Hepatocyte (in vitro differentiated cells): ENCODE data around the gene FNDC11. TPM values are rescaled to one million over a fixed set of nuclear protein-coding genes. Genes with fewer than 3 reads are reported as not detected.

Source experiments
- DNase-seq: peaks from one replicate; pipeline ENCODE4 v3.0.0-alpha.2; 2016; ENCODE audit warnings: low spot score
- H2AFZ ChIP-seq: fragments of 200-600 bp; sonication (generic); 2 replicates; pipeline ENCODE4 v1.6.0; 2016; ENCODE audit warnings: antibody characterized with exemption, mild to moderate bottlenecking
- H3K27ac ChIP-seq: fragments of 200-600 bp; sonication (generic); 2 replicates; pipeline ENCODE4 v1.5.1; 2016; ENCODE audit warnings: mild to moderate bottlenecking
- H3K27me3 ChIP-seq: fragments of 200-600 bp; sonication (generic); 2 replicates; pipeline ENCODE4 v1.6.1; 2016
- H3K36me3 ChIP-seq: fragments of 200-600 bp; sonication (generic); replicated peaks from 2 replicates; pipeline ENCODE4 v1.5.1; 2016; ENCODE audit warnings: low read depth; ENCODE audit not compliant: insufficient read depth
- H3K4me1 ChIP-seq: fragments of 200-600 bp; sonication (generic); 2 replicates; pipeline ENCODE4 v1.5.1; 2016; ENCODE audit warnings: mild to moderate bottlenecking, moderate library complexity; ENCODE audit not compliant: insufficient read depth
- H3K4me2 ChIP-seq: fragments of 200-600 bp; sonication (generic); 2 replicates; pipeline ENCODE4 v1.6.0; 2016
- H3K4me3 ChIP-seq: fragments of 200-600 bp; sonication (generic); 2 replicates; pipeline ENCODE4 v1.5.1; 2016; ENCODE audit warnings: mild to moderate bottlenecking
- H3K79me2 ChIP-seq: fragments of 200-600 bp; sonication (generic); 2 replicates; pipeline ENCODE4 v1.6.0; 2017; ENCODE audit warnings: mild to moderate bottlenecking
- H3K9me2 ChIP-seq: fragments of 200-600 bp; sonication (generic); replicated peaks from 2 replicates; pipeline ENCODE4 v1.6.0; 2017; ENCODE audit warnings: mild to moderate bottlenecking; ENCODE audit not compliant: insufficient read depth
- H3K9me3 ChIP-seq: fragments of 200-600 bp; sonication (generic); 2 replicates; pipeline ENCODE4 v1.5.1; 2016; ENCODE audit warnings: low read depth, mild to moderate bottlenecking
- H4K20me1 ChIP-seq: fragments of 200-600 bp; sonication (generic); 2 replicates; pipeline ENCODE4 v1.6.0; 2016; ENCODE audit warnings: mild to moderate bottlenecking; ENCODE audit not compliant: insufficient read depth, poor library complexity, severe bottlenecking
- EZH2 ChIP-seq: fragments of 200-600 bp; sonication (generic); IDR thresholded peaks from 2 replicates; pipeline ENCODE4 v1.6.1; 2016; ENCODE audit warnings: antibody characterized with exemption, mild to moderate bottlenecking, borderline replicate concordance
- EZH2phosphoT487 ChIP-seq: fragments of 200-600 bp; sonication (generic); IDR thresholded peaks from one replicate; pipeline ENCODE4 v1.6.1; 2018; ENCODE audit warnings: antibody characterized with exemption, mild to moderate bottlenecking, low read depth, moderate library complexity; ENCODE audit not compliant: unreplicated experiment, severe bottlenecking
- WGBS: methylation state at CpG from one replicate; pipeline ENCODE4 v1.1.6; 2016; ENCODE audit warnings: low lambda C conversion rate; ENCODE audit errors: missing lambda C conversion rate; 5-methylcytosine and 5-hydroxymethylcytosine counted together
- polyA plus RNA-seq: library from polyadenylated mRNA; unstranded; fragments of >200 nt; fragmentation: Nextera tagmentation; extraction: Ambion mirVana; gene quantifications from 2 replicates; pipeline ENCODE4 v1.2.1, GENCODE V29; 2016
- total RNA-seq: library from RNA; depleted of rRNA; stranded (reverse); fragments of >200 nt; gene quantifications from 2 replicates; pipeline ENCODE4 v1.2.3, GENCODE V29; 2014
- TF ChIP-seq, protein P1 (sequence below): fragments of 200-600 bp; sonication (generic); IDR thresholded peaks from 2 replicates; pipeline ENCODE4 v1.5.1; 2016; ENCODE audit warnings: antibody characterized with exemption, mild to moderate bottlenecking; ENCODE audit not compliant: poor library complexity

FNDC11 gene
- total and polyA plus RNA-seq, 2 experiments from 2014 or later = 0.57 to 0.79 TPM

DNA sequence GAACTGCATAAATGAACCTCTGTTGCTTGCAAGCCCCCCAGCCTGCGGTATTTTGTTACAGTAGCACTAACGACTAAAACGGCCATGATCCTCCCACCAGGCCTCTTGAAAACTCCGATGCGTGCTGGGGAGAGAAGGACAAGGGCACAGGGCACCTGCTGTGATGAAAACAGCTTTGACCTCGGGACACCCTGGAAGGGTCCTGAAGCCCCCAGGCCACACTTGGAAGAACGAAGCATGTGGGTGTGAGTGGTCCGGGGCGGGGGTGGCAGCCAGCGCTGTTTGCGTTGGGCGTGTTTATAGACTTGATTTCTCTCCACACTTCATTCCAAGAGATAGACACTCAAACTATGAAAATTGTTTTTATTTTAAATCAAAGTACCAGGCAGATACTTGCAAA, 33.3 kb downstream of the FNDC11 start:
- Histone ChIP-seq H3K4me3 (no peak overlapping the region), H3K27me3 (no peaks in the 10 kb centered on the region), H3K4me1 (no peaks in the 10 kb centered on the region), H3K9me2 (no peaks in the 10 kb centered on the region), H4K20me1 (no peaks in the 10 kb centered on the region), H3K79me2 (no peaks in the 10 kb centered on the region), H3K9me3 (no peaks in the 10 kb centered on the region), H2AFZ (no peak overlapping the region), H3K27ac (no peak overlapping the region), H3K36me3 (no peaks in the 10 kb centered on the region), H3K4me2 (no peak overlapping the region)
- no peak for TF ChIP-seq EZH2
- TF ChIP-seq, protein P1, sequence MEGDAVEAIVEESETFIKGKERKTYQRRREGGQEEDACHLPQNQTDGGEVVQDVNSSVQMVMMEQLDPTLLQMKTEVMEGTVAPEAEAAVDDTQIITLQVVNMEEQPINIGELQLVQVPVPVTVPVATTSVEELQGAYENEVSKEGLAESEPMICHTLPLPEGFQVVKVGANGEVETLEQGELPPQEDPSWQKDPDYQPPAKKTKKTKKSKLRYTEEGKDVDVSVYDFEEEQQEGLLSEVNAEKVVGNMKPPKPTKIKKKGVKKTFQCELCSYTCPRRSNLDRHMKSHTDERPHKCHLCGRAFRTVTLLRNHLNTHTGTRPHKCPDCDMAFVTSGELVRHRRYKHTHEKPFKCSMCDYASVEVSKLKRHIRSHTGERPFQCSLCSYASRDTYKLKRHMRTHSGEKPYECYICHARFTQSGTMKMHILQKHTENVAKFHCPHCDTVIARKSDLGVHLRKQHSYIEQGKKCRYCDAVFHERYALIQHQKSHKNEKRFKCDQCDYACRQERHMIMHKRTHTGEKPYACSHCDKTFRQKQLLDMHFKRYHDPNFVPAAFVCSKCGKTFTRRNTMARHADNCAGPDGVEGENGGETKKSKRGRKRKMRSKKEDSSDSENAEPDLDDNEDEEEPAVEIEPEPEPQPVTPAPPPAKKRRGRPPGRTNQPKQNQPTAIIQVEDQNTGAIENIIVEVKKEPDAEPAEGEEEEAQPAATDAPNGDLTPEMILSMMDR = no peak
- no peak for TF ChIP-seq EZH2phosphoT487
- WGBS = 91% methylated on average over 12 of the region's 12 CpGs
- DNase-seq = no peak

DNA sequence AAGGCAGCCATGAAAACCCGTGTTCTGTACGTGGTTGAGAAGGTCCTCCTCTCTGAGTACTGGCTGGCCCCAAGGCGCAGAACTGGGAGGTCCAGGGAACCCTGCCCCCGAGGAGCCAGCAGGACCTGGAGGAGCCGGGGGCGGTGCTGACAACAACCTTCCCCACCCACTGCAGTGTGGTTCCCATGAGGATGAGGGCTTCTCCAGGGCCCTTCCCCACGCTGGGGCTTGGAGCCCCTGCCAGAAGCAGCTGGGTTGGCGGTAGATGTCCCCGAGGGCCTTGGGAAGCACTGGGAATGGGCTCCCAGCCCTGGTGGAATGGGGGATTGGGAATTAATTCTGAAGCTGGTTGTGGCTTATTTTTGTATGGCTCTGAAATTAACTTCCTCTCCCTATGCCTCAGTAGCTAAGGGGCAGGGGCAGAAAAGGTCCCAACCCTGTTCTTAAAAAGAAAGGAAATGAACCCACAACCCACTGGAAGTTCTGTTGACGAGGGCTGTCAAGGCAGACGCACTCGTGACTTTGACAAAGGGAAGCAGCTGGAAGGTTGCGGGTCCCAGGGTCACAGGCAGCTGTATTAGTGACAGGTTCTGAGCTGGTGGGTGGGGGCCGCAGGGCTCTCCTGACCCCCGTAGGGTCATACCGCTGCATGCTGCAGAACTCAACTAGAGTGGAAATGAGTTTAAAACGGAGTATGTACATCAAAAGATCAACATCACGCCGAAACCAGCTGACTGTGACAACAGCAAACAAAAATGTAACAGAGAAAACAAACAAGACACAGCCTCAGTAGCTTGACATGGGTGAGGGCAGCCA, 34.0 kb downstream of the FNDC11 start:
- Histone ChIP-seq H2AFZ (no peak overlapping the region), H3K27me3 (no peaks in the 10 kb centered on the region), H3K9me2 (no peaks in the 10 kb centered on the region), H3K27ac (no peak overlapping the region), H3K4me3 (no peak overlapping the region), H3K4me1 (no peaks in the 10 kb centered on the region), H3K36me3 (no peaks in the 10 kb centered on the region), H3K79me2 (no peaks in the 10 kb centered on the region), H3K4me2 (no peak overlapping the region), H3K9me3 (no peaks in the 10 kb centered on the region), H4K20me1 (no peaks in the 10 kb centered on the region)
- DNase-seq = no peak
- TF ChIP-seq, protein P1 = no peak
- TF ChIP-seq EZH2 (no peak), EZH2phosphoT487 (no peak)
- WGBS = 82% methylated on average over 19 of the region's 19 CpGs

GRCh38 chr20:63588641-63589041, 34.7 kb downstream of the FNDC11 start:
- Histone ChIP-seq H3K27me3 (no peaks in the 10 kb centered on the region), H3K4me3 (no peak overlapping the region), H4K20me1 (no peaks in the 10 kb centered on the region), H3K9me2 (no peaks in the 10 kb centered on the region), H3K79me2 (no peaks in the 10 kb centered on the region), H3K27ac (no peak overlapping the region), H3K4me2 (no peak overlapping the region), H3K9me3 (no peaks in the 10 kb centered on the region), H2AFZ (no peak overlapping the region), H3K4me1 (no peaks in the 10 kb centered on the region), H3K36me3 (no peaks in the 10 kb centered on the region)
- 96% methylated on average over 11 of the region's 11 CpGs for WGBS
- DNase-seq = no peak
- TF ChIP-seq EZH2 (no peak), EZH2phosphoT487 (no peak)
- TF ChIP-seq, protein P1 = no peak
